Measurements from ENCODE around the gene EAF2. TPM values are rescaled to one million over a fixed set of nuclear protein-coding genes. Genes with fewer than 3 reads are reported as not detected.

EAF2 gene
- total RNA-seq, 1 experiment from 2014 or later, result 4.4 TPM

GRCh38 chr3:121870717-121871116, 35.7 kb downstream of the EAF2 start (continued):
- TF ChIP-seq, protein P1, sequence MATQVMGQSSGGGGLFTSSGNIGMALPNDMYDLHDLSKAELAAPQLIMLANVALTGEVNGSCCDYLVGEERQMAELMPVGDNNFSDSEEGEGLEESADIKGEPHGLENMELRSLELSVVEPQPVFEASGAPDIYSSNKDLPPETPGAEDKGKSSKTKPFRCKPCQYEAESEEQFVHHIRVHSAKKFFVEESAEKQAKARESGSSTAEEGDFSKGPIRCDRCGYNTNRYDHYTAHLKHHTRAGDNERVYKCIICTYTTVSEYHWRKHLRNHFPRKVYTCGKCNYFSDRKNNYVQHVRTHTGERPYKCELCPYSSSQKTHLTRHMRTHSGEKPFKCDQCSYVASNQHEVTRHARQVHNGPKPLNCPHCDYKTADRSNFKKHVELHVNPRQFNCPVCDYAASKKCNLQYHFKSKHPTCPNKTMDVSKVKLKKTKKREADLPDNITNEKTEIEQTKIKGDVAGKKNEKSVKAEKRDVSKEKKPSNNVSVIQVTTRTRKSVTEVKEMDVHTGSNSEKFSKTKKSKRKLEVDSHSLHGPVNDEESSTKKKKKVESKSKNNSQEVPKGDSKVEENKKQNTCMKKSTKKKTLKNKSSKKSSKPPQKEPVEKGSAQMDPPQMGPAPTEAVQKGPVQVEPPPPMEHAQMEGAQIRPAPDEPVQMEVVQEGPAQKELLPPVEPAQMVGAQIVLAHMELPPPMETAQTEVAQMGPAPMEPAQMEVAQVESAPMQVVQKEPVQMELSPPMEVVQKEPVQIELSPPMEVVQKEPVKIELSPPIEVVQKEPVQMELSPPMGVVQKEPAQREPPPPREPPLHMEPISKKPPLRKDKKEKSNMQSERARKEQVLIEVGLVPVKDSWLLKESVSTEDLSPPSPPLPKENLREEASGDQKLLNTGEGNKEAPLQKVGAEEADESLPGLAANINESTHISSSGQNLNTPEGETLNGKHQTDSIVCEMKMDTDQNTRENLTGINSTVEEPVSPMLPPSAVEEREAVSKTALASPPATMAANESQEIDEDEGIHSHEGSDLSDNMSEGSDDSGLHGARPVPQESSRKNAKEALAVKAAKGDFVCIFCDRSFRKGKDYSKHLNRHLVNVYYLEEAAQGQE (IDR thresholded peaks at IDR 0.05; ENCODE audit: low read depth), result no peak
- TF ChIP-seq ELF1 (IDR thresholded peaks at IDR 0.05; ENCODE audit: borderline replicate concordance, low read depth), result no peak
- TF ChIP-seq EGR1 (IDR thresholded peaks at IDR 0.05; ENCODE audit: low read depth), result no peak
- no peak for TF ChIP-seq ZNF274 (IDR thresholded peaks at IDR 0.05; ENCODE audit: low read depth, low read length)

GRCh38 chr3:121871430-121871829, 36.4 kb downstream of the EAF2 start:
- POLR2A ChIA-PET, result no interaction called here
- Histone ChIP-seq H3K27me3 (ENCODE audit: insufficient read depth, low read length) (no peaks in the 10 kb centered on the region), H3K27ac (ENCODE audit: low read depth, low read length) (no peak overlapping the region), H3K4me2 (ENCODE audit: low read length) (no peak overlapping the region), H3K4me3 (replicated peaks in 1 of 2; ENCODE audit: low read depth in 1 of 2, low read length in 2 of 2) (no peak overlapping the region), H4K20me1 (ENCODE audit: insufficient read depth) (no peaks in the 10 kb centered on the region), H3K4me1 (ENCODE audit: control insufficient read depth in 1 of 2, insufficient read depth in 2 of 2, low read length in 2 of 2) (no peaks in the 10 kb centered on the region), H3K9me2 (ENCODE audit: insufficient read depth) (no peaks in the 10 kb centered on the region), H3K9ac (ENCODE audit: low read length) (no peak overlapping the region), H2AFZ (ENCODE audit: low read depth, low read length, poor library complexity, severe bottlenecking) (no peak overlapping the region), H3K79me2 (ENCODE audit: insufficient read depth, low read length) (no peaks in the 10 kb centered on the region), H3K9me3 (ENCODE audit: control insufficient read depth in 1 of 2, insufficient read depth in 1 of 2, low read depth in 1 of 2, low read length in 2 of 2) (no peaks in the 10 kb centered on the region), H3K36me3 (ENCODE audit: control insufficient read depth in 1 of 2, insufficient read depth in 2 of 2, low read length in 2 of 2) (no peaks in the 10 kb centered on the region)
- intact Hi-C loops (cut with micrococcal nuclease), result loop anchor here (10.0 kb wide), 1 partner anchor 383 kb away; no protein-coding TSS in a partner anchor
- no TSS peak for BruUV-seq (replicated peaks)
- CTCF ChIA-PET, result no interaction called here
- RAD21 ChIA-PET (ENCODE audit: low non-redundant PET in 1 of 2, low total read pairs in 2 of 2, uncharacterized antibody in 2 of 2, unreplicated experiment in 2 of 2), result no interaction called here
- DNase-seq (ENCODE audit: low read depth, low spot score) (no peak), ATAC-seq (no peak)
- TF ChIP-seq CTCF (IDR thresholded peaks at IDR 0.05 in 2 of 3, conservative IDR thresholded peaks at IDR 0.05 in 1 of 3; ENCODE audit: borderline replicate concordance in 1 of 3, insufficient read depth in 1 of 3, low read depth in 2 of 3, low read length in 2 of 3) (no peak), EZH2 (IDR thresholded peaks at IDR 0.05) (no peak), JUND (IDR thresholded peaks at IDR 0.05) (no peak), CEBPB (IDR thresholded peaks at IDR 0.05; ENCODE audit: low read depth) (no peak), ATF3 (IDR thresholded peaks at IDR 0.05) (no peak), EZH2phosphoT487 (IDR thresholded peaks at IDR 0.05; ENCODE audit: borderline replicate concordance) (no peak), FOSL1 (IDR thresholded peaks at IDR 0.05; ENCODE audit: low read depth) (no peak), SP1 (IDR thresholded peaks at IDR 0.05; ENCODE audit: low read depth) (no peak), ZNF274 (IDR thresholded peaks at IDR 0.05; ENCODE audit: low read depth, low read length) (no peak), TCF7L2 (IDR thresholded peaks at IDR 0.05; ENCODE audit: borderline replicate concordance, extremely low read depth, insufficient read depth, insufficient read length) (no peak), POLR2AphosphoS5 (IDR thresholded peaks at IDR 0.05; ENCODE audit: low read depth, low read length) (no peak), POLR2A (IDR thresholded peaks at IDR 0.05; ENCODE audit: borderline replicate concordance, extremely low read depth, insufficient read depth, insufficient read length) (no peak), CBX3 (IDR thresholded peaks at IDR 0.05; ENCODE audit: low read depth) (no peak), ZFX (IDR thresholded peaks at IDR 0.05) (no peak), YY1 (IDR thresholded peaks at IDR 0.05; ENCODE audit: extremely low read depth, insufficient replicate concordance, low read depth, low read length) (no peak), RAD21 (IDR thresholded peaks at IDR 0.05; ENCODE audit: low read depth) (no peak)
- TF ChIP-seq, protein P2, sequence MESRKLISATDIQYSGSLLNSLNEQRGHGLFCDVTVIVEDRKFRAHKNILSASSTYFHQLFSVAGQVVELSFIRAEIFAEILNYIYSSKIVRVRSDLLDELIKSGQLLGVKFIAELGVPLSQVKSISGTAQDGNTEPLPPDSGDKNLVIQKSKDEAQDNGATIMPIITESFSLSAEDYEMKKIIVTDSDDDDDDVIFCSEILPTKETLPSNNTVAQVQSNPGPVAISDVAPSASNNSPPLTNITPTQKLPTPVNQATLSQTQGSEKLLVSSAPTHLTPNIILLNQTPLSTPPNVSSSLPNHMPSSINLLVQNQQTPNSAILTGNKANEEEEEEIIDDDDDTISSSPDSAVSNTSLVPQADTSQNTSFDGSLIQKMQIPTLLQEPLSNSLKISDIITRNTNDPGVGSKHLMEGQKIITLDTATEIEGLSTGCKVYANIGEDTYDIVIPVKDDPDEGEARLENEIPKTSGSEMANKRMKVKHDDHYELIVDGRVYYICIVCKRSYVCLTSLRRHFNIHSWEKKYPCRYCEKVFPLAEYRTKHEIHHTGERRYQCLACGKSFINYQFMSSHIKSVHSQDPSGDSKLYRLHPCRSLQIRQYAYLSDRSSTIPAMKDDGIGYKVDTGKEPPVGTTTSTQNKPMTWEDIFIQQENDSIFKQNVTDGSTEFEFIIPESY (IDR thresholded peaks at IDR 0.05; ENCODE audit: extremely low read depth, insufficient replicate concordance, low read length), result no peak
